Thyroid gland (tissue), 4 donors: ENCODE measurements around the gene MAPT. TPM values are rescaled to one million over a fixed set of nuclear protein-coding genes. Genes with fewer than 3 reads are reported as not detected.

ENCODE experiments used
- DNase-seq, 2 donors: peaks; one replicate each; pipeline ENCODE4 v3.0.0-alpha.2; 2019
- H3K27ac ChIP-seq, 3 donors: fragments of 200-600 bp; sonication (generic); 1 replicate in 2 of 3; 2 replicates in 1 of 3; pipeline ENCODE4 v1.5.1; 2016 to 2019; ENCODE audit warnings: mild to moderate bottlenecking in 1 of 3, moderate library complexity in 1 of 3
- H3K27me3 ChIP-seq: fragments of 200-600 bp; sonication (generic); one replicate; pipeline ENCODE4 v1.5.1; 2019
- H3K36me3 ChIP-seq, 2 donors: fragments of 200-600 bp; sonication (generic); one replicate each; pipeline ENCODE4 v1.5.1; 2016 to 2019
- H3K4me1 ChIP-seq, 2 donors: fragments of 200-600 bp; sonication (generic); one replicate each; pipeline ENCODE4 v1.5.1; 2017 to 2019
- H3K4me3 ChIP-seq, 3 donors: fragments of 200-600 bp; sonication (generic); replicated peaks in 1 of 3; 1 replicate in 2 of 3; 2 replicates in 1 of 3; pipeline ENCODE4 v1.5.1; 2016; ENCODE audit warnings: mild to moderate bottlenecking in 1 of 3
- H3K9me3 ChIP-seq: fragments of 200-600 bp; sonication (generic); one replicate; pipeline ENCODE4 v1.5.1; 2017
- POLR2A ChIP-seq, 2 donors: fragments of 450-650 bp; IDR thresholded peaks; one replicate each; pipeline ENCODE4 v1.6.1; 2017; ENCODE audit warnings: antibody characterized with exemption in 2 of 2, mild to moderate bottlenecking in 2 of 2, moderate library complexity in 1 of 2
- WGBS, 2 donors: methylation state at CpG; one replicate each; pipeline ENCODE4 v1.1.5; 2017; 5-methylcytosine and 5-hydroxymethylcytosine counted together
- intact Hi-C: fragments of 100-400 bp; cut with DNase I; formaldehyde crosslinking; loops from one replicate; pipeline ENCODE4 v1.15.1; 2023
- small RNA-seq: library from RNA; depleted of rRNA; stranded (forward); fragments of <200 nt; gene quantifications from one replicate; pipeline ENCODE3, GENCODE V24; 2016
- total RNA-seq, 4 donors: library from RNA; depleted of rRNA; stranded (reverse); fragments of >200 nt; gene quantifications; one replicate each; pipeline ENCODE4 v1.2.3, GENCODE V29; 2016
- TF ChIP-seq, protein P1 (sequence below), 6 experiments: fragments of 200-600 bp in 3 of 6; fragments of 450-650 bp in 3 of 6; sonication (generic) in 3 of 6; IDR thresholded peaks; one replicate each; pipeline ENCODE4 v1.5.1; 2016 to 2019; ENCODE audit warnings: antibody characterized with exemption in 6 of 6, mild to moderate bottlenecking in 2 of 6, inconsistent platforms in 1 of 6, moderate library complexity in 1 of 6

Gene MAPT
- total RNA-seq, 4 donors from 2014 or later: 0.54 to 1.8 (median 0.92) TPM

DNA sequence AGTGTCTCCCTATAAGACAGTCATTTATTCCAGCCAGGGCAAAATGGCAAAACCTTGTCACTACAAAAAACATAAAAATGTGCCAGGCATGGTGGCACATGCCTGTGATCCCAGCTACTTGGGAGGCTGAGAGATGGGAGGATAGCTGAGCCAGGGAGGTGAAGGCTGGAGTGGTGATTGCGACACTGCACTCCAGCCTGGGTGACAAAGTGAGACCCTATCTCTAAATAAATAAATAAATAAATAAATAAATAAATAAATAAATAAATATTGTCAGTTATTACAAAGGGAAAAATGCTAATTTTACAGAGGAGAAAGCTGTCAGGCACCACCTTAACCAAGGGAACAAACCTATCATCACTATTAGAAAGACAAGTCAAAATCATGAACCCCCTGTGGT, 180.2 kb downstream of the MAPT start:
- DNase-seq: no peak
- intact Hi-C loops: no loop called here
- peaks cover 34 to 55% of the 10 kb centered on the region in 2 donors for H3K4me1 ChIP-seq
- no peak overlapping the region for H3K27ac ChIP-seq
- 88 to 100% methylated on average over 1 of the region's 1 CpG for WGBS, 2 donors
- TF ChIP-seq, protein P1, sequence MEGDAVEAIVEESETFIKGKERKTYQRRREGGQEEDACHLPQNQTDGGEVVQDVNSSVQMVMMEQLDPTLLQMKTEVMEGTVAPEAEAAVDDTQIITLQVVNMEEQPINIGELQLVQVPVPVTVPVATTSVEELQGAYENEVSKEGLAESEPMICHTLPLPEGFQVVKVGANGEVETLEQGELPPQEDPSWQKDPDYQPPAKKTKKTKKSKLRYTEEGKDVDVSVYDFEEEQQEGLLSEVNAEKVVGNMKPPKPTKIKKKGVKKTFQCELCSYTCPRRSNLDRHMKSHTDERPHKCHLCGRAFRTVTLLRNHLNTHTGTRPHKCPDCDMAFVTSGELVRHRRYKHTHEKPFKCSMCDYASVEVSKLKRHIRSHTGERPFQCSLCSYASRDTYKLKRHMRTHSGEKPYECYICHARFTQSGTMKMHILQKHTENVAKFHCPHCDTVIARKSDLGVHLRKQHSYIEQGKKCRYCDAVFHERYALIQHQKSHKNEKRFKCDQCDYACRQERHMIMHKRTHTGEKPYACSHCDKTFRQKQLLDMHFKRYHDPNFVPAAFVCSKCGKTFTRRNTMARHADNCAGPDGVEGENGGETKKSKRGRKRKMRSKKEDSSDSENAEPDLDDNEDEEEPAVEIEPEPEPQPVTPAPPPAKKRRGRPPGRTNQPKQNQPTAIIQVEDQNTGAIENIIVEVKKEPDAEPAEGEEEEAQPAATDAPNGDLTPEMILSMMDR (IDR thresholded peaks at IDR 0.05): no peak
- TF ChIP-seq POLR2A (IDR thresholded peaks at IDR 0.05): no peak
- H3K27me3 ChIP-seq: no peaks in the 10 kb centered on the region
- no peak overlapping the region for H3K4me3 ChIP-seq
- no peaks in the 10 kb centered on the region for H3K9me3 ChIP-seq
- H3K36me3 ChIP-seq: no peaks in the 10 kb centered on the region

Small RNAs within 50 kb of the gene (small RNA-seq; reads per million reads assigned to genes)
- not detected for gene RF00017

Other genes starting within 250 kb of the MAPT start
- gene CRHR1, start 110.2 kb upstream of the MAPT start, total RNA-seq: not detected
- gene SPPL2C, start 49.7 kb upstream of the MAPT start, total RNA-seq: under 1 TPM in 1 of 4 donors, not detected in 3; 0.13 TPM
- gene STH, start 104.7 kb downstream of the MAPT start, total RNA-seq: not detected